DMS 273 treated with DMSO at 0.1 percent for 48 hours (cell line): ENCODE data around the gene METTL5.
A peak's percentile ranks its signal among the peaks of the same experiment; 100 is the strongest.
"Not testable (repeated sequence)": the region's sequence is repeated elsewhere in the genome, so short reads cannot be mapped to it uniquely, and the experiment has no call there.

Source experiments
- DNase-seq: peaks from one replicate; lab custom pipeline; 2025; lab: John Stamatoyannopoulos, UW

METTL5 gene

DNA sequence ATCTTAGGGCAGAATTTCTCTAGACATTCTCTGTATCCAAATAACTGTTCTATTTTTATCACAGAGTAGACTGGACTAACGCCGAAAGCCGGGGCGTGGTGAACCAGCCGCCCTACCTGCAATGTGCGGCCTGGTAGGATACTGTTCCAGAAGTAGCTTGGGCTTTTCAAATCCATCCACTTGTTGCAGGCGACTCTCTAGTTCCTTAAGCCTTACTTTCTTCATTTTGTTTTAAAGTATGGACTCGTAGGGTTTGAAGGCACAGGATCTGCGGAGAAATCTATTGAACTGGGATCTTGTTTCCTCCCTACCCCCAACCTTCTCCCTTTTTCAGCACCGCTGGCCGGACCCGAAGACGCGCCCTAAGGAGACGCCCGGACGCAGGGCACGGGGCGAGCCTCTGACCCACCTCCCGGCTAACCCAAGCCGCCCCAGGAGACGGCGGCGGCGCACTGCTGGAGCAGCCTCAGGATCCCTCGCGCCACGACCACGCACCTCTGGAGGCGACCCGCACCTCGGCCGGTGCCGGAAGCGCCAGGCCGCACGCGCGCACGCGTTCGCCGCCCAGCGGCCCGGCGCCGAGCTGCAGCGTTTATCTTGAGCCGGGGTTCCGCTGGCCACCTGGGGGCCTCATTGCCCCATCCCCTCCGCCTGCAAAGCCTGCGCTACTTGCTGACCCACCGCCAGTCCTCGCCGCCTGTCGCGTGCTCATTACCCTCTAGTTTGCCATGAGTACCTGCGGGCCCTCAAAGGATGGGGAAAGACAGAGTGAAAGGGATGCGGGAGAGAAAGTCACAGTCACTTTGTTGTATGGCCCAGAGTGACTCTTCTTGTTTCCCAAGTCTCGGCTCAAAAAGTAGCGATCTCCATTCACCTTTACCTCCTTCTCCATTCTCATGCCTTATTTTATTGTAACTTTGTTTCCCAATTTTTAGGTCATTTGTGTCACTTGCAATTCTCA, at the start of gene METTL5:
METTL5 (minus strand) TSS at position 533 of the 961 bp plus-strand sequence; CDS start at position 225, 308 bp downstream.
- peak; percentile 24 for DNase-seq

- no peak for DNase-seq
These were observed 47.3 kb upstream of the METTL5 start for GRCh38 chr2:169871994-169872393.

DNA sequence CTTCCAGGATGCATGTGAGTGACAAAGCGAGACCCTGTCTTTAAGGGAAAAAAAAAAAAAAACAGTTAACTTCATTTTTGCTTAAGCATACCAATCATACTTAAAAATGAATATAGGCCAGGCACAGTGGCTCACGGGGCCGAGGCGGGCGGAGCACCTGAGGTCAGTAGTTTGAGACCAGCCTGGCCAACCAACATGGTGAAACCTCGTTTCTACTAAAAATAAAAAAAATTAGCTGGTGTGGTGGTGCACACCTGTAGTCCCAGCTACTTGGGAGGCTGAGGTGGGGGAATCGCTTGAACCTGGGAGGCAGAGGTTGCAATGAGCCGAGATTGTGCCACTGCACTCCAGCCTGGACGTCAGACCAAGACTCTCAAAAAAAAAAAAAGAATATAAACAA, 46.7 kb upstream of the METTL5 start:
- not testable (repeated sequence) for DNase-seq

GRCh38 chr2:169868951-169869350, 44.2 kb upstream of the METTL5 start:
- no peak for DNase-seq

DNA sequence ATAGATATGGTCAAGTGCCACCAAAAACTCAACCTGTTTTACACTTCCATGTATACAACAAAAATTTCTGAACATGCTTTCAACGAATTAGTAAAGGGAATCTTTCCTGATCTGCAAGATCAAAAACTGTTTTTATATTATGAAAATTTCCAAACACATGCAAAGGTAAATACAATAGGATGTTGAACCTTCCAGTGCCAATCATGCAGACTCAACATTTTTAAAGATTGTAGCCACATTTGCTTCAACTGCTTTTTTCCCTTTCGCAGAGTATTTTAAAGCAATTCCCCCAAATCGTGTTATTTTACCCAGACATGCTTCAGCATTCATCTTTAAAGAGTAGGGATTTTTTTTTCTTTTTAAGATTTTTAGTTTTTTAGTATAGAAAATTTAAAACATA, 42.9 kb upstream of the METTL5 start:
- DNase-seq, result no peak

- DNase-seq, result not testable (repeated sequence)
These were observed 41.5 kb upstream of the METTL5 start for GRCh38 chr2:169866230-169866629.

- DNase-seq, result no peak
These were observed 40.8 kb upstream of the METTL5 start for GRCh38 chr2:169865492-169865891.

DNA sequence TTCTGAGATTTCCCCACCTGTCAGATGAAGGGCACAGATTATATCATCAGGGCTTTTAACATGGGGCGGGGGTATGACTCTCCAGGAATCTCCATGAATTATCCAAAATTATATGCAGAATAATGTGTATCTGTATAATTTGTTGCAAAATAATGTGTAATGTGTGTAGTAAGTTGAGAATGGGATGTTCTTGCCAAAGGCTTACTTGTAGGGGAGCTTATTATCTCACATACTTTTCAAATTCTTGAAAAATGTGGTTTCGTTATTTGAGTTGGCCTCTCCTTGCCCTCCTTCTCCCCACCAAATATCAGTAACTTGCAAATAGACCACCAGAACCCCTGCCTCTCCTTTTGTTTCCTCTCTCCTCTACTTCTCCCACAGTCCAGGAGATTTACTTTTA, 38.1 kb upstream of the METTL5 start:
- no peak for DNase-seq

DNA sequence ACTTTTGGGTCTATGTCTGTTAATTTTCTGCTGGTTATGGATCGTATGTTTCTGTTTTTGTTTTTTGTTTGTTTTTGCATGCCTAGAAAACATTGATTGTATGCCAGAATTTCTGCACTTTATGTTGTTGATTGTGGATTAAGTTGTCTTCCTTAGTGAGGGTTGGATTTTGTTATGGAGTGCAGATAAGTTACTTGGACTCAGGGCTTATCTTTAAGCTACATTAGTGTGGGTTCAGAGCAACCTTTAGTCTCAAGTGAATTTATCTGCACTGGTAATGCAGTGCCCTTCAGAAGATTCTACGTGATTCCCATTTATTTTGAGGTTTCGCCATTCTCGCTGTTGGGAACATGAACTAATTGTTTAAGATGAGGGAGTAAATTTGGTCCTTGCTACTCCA, 35.4 kb upstream of the METTL5 start:
- no peak for DNase-seq

DNA sequence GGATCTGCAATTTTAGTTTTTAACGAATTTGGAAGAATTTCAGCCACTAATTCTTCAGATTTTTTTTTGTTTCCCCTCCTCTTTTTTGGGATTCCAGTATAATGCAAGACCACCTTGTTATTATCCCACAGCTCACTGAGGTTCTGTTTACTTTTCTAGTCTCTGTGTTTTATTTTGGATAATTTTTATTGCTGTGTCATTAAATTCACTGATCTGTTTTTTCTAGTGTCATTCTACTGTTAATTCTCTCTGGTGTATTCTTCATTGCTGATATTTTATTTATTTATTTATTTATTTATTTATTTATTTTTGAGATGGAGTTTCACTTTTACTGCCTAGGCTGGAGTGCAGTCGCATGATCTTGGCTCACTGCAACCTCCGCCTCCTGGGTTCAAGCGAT, 34.7 kb upstream of the METTL5 start:
- no peak for DNase-seq

DNA sequence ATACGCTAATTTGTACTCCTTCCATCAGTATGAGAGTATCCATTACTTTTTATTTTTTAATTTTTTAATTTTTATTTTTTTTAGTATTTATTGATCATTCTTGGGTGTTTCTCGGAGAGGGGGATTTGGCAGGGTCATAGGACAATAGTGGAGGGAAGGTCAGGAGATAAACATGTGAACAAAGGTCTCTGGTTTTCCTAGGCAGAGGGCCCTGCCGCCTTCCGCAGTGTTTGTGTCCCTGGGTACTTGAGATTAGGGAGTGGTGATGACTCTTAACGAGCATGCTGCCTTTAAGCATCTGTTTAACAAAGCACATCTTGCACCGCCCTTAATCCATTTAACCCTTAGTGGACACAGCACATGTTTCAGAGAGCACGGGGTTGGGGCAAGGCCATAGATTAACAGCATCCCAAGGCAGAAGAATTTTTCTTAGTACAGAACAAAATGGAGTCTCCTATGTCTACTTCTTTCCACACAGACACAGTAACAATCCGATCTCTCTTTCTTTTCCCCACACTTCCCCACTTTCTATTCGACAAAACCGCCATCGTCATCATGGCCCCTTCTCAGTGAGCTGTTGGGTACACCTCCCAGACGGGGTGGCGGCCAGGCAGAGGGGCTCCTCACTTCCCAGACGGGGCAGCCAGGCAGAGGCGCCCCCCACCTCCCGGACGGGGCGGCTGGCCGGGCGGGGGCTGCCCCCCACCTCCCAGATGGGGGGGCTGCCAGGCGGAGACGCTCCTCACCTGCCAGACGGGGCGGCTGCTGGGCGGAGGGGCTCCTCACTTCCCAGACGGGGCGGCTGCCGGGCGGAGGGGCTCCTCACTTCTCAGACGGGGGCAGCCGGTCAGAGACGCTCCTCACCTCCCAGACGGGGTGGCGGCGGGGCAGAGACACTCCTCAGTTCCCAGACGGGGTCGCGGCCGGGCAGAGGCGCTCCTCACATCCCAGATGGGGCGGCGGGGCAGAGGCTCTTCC, 30.9 kb upstream of the METTL5 start:
- not testable (repeated sequence) for DNase-seq

GRCh38 chr2:169853041-169853668, 28.4 kb upstream of the METTL5 start:
- DNase-seq, result no peak

GRCh38 chr2:169849710-169850109, 25.0 kb upstream of the METTL5 start:
- no peak for DNase-seq

GRCh38 chr2:169848959-169849693, 24.4 kb upstream of the METTL5 start:
- DNase-seq, result not testable (repeated sequence)

GRCh38 chr2:169845016-169845415, 20.3 kb upstream of the METTL5 start:
- no peak for DNase-seq

DNA sequence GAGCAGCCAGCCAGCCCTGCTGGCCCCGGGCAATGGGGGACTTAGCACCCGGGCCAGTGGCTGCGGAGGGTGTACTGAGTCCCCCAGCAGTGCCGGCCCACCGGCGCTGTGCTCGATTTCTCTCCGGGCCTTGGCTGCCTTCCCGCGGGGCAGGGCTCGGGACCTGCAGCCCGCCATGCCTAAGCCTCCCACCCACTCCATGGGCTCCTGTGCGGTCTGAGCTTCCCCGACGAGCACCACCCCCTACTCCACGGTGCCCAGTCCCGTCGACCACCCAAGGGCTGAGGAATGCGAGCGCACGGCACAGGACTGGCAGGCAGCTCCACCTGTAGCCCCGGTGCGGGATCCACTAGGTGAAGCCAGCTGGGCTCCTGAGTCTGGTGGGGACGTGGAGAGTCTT, 16.9 kb upstream of the METTL5 start:
- not testable (repeated sequence) for DNase-seq

- no peak for DNase-seq
These were observed 16.0 kb upstream of the METTL5 start for GRCh38 chr2:169840747-169841142.

DNA sequence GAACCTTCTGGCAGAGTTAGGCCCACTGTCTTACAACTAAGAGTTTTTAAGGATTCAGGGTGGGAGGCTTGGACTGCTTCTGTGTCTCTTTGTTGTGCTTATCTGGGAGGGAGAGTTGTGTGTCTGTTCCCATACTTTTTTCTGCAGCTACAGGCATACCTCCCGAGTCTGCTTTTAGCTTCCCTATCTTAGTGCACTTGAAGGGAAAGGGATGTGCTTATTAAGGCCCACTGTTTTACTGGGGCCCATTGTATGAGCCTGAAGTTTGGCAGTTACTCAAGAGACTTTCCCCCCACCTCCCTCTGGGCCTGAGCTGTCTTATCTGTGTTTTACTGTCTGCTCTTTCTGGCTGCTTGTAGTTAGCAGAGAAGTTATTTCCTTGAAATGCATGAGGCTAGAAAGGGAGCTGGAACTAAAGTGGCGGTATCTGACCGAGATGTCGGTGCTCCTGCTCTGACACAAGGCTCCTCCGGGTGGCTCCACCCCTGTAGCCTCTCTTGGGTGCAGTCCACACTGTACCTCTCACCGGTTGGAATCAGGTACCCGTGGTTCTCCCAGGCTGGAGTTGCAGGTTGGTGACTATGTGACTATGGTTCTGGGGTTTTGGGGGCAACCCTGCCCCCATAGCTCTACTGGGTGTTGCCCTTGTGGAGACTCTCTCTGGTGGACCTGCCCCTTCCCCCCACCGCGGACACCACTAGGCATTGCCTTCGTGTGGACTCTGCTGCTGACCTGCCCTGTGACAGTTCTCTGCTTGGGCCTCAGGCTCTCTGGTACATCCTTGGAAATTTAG, 15.4 kb upstream of the METTL5 start:
- DNase-seq, result no peak

- DNase-seq, result no peak
These were observed 14.2 kb upstream of the METTL5 start for GRCh38 chr2:169838743-169839489.

DNA sequence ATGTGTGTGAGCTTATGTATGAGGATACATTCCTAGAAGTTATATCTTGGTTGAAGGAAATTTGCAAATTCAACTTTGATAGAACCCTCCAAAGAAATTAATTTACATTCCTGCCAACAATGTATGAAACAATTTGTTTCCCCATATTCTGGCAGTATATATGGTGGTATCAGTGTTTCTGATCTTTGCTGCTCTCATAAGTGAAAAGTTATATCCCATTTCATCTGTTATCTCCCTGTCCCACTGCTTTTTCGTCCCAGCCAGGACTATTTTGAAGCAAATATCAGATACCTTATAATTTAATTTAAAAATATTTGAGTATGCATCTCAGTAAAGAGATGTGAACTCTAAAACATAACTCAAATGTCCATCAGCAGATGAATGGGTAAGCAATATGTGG, 9.7 kb upstream of the METTL5 start:
- no peak for DNase-seq
